8988T (cell line): ENCODE measurements around the gene SLC25A20.
"Not testable (repeated sequence)": the region's sequence is repeated elsewhere in the genome, so short reads cannot be mapped to it uniquely, and the experiment has no call there.

Experiments used
- DNase-seq: peaks from one replicate; pipeline ENCODE4 v3.0.0; 2011

The SLC25A20 gene

DNA sequence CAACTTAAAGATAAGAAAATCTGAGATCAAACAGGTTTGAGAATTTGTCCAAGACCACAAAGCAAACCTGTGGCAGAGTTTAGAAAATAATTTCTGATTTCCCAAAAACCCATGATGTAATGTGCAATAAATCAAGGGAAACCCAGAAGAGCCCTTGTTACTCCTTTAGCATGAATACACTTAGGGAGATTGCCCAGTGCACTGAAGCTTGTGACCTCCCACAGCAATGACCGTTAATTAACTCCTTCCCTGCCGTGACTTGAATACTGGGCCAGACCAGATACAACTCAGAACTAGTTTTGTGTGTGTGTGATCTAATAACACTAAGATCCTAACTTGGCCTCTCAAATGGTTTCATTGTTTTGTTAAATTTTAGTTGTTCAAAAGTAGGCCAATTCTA, 53.5 kb downstream of the SLC25A20 start:
- no peak for DNase-seq

DNA sequence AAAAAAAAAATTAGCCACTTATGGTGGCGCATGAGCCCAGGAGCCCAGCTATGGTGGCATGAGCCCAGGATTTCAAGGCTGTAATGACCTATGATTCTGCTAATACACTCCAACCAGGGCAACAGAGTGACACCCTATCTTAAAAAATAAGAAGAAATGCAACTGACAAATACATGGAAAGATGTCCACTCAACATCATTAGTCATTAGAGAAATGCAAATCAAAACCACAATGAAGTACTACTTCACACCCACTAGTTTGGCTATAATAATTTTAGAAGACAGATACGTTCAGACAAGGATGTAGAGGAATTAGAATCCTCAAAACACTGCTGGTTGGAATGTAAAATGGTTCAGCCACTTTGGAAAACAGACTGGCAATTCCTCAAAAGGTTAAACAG, 61.5 kb downstream of the SLC25A20 start:
- DNase-seq: no peak

DNA sequence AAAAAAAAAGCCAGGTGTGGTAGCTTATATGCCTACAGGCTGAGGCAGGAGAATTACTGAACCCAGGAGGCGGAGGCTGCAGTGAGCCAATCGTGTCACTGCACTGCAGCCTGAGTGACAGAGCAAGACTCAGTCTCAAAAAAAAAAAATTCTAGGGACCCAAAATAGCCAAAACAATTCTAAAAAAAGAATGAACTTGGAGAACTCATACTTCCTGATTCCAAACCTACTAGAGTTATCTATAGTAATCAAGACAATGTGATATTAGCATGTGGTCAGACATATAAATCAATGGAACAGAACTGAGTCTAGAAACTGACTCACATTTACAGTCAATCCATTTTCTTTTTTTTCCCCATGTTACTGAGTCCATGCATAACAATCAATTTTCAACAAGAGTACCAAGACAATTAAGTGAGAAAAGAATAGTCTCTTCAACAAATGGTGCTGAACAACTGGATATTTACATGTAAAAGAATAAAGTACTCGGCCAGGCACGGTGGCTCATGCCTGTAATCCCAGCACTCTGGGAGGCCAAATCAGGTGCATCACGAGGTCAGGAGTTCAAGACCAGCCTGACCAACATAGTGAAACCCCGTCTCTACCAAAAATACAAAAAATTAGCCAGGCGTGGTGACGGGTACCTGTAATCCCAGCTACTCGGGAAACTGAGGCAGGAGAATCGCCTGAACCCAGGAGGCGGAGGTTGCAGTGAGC, 62.9 kb downstream of the SLC25A20 start:
- no peak for DNase-seq

DNA sequence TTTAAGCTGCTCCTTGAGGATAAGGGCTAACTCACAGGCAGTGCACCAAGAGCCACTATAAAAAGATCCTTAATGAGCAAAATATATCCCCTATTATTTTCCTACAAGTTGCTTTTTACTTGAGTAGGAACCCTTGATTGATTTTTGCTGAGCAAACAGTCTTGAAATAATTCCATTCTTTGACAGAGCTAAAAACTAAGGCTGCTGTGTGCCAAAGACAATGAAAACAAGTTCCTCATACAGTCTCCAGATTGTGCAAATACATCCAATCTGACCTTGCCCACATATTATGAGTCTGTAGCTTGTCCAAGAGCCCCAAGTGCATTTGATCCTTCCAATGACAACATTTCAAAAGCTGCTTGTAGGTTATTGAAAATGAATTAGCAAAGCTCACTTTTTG, 66.0 kb downstream of the SLC25A20 start:
- no peak for DNase-seq

DNA sequence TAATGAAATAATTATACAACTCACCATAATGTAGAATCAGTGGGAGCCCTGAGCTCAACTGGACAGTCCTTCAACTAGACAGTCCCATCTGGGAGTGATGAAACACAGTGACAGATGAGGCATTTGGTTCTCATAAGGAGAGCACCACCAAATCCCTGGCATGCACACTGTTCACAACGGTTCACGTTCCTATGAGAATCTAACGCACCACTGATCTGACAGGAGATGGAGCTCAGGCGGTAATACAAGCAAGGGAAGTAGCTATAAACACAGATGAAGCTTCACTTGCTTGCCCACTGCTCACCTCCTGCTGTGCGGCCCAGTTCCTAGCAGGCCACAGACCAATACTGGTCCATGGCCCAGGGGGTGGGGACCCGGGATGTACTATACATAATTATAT, 68.0 kb downstream of the SLC25A20 start:
- no peak for DNase-seq

DNA sequence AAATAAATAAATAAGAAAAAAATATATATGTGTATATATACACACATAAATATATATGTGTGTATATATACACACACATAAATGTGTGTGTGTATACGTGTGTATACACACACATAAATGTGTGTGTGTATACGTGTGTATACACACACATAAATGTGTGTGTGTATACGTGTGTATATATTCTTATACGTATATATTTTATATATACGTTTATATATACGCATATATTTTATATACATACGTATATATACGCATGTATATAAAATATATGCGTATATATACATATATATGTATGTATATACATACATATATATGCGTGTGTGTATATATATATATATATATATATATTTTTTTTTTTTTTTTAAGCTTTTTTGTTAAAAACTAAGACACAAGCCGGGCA, 69.2 kb downstream of the SLC25A20 start:
- DNase-seq: not testable (repeated sequence)

DNA sequence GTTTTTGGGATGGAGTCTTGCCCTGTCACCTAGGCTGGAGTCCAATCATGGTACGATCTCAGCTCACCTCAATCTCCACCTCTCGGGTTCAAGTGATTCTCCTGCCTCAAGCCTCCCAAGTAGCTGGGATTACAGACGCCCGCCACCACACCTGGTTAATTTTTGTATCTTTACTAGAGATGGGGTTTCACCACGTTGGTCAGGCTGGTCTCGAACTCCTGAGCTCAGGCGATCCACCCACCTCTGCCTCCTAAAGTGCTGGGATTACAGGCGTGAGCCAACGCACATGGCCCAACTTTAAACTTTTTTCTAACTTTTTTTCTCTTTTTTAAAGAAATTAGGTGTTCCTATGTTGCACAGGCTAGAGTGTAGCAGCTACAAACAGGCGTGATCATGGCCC, 70.8 kb downstream of the SLC25A20 start:
- not testable (repeated sequence) for DNase-seq

DNA sequence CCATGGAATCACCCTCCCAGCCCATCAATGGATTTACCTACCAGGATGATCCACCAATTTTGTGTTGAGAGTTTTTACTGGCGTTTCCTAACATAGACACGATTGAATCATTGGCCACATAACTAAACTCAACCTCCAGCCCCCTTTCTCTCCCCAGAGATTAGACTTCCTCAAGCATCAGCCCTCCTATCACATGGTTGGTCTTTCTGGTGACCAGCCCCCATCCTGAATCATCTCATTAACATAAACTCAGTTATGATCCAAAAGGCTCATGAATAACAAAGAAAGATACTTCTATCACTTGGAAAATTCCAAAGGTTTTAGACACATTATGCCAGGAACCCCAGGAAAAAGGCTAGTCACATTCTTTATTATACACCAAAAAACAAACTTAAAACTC, 72.2 kb downstream of the SLC25A20 start:
- DNase-seq: no peak

DNA sequence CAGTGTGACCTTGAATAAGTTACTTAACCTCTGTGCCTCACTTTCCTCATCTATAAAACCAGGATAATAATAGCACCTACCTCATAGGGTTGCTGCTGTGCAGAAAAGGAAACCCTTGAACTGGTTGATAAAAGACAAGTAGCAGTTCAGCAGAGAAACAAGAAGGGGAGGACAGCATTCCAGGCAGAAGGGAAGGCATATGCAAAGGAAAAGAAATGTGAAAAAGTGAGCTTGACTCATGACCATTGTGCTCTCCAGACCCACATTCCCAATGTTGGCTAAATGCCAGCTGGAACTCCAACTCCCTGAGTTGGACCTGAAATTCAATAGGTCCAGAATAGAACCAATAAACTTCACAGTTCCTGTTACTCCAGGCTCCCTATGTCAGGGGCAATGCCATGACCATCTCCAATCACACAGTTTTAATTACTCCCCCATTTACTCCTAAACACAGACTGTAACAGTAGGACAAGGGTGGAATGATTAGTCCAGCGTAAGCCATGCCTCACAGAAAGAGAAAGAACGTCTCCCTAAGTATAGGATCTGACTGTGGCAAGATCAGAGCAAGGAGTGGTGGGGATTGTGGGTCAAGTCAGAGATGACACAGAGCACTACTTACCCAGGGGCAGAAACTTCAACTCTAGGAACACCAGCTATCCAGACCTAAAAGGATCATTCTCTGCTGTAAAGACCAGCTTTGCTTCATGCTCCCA, 77.9 kb downstream of the SLC25A20 start:
- no peak for DNase-seq

DNA sequence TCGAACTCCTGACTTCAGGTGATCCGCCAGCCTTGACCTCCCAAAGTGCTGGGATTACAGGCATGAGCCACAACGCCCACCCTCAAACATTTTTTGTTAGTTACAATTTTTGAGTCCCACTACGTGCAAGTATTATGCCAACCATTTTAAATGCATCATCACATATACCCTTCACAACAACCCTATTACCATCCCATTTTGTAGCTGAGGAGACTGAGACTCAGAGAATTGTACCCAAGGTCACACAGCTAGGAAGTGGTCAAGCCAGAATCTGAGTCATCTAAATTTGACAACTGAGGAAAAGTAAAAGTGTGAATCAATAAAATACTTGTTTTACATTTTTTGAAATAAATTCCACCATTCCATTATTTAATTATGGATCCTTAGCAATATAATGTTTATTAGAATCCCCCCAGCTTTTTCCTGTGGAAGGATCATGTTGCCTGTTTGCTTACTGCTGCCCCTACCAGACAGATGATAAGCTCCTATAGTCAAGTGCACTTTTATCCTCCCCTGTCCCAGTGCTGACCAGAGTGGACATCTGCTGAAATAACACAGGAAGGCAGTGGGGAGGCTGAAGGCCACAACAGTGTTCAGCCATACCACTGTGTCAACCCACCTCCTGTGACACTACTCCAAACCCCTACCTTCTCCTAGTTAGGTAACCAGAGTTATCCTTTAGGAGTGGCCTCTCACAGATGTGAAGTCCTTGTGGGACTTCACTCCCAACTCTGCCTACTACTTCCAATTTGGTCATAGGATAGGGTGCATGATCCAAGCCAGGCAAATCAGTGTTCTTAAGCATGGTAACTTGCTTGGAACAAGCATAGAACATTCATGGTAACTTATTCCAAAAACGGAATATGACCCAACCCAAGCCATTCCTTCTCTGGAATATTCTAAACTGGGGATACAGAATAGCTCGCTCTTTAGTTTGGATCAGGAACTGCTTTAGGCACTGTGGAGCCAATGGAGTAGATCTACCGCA, 79.2 kb downstream of the SLC25A20 start:
- no peak for DNase-seq

DNA sequence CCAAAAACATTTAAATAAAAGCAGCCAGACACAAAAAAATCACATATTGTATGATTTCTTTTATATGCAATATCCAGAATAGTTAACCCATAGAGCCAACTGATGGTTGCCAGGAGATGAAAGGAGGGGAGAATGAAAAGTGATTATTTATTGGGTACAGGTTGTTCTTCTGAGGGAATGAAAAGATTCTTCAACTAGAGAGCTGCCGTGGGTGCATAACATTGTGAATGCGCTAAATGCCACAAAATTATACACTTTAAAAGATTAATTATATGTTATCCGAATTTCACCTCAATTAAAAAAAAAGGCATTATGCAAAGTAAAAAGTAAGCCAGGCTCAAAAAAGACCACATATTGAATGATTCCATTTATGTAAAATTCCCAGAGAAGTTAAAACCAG, 87.2 kb downstream of the SLC25A20 start:
- DNase-seq: no peak
